B cell (primary cell): ENCODE measurements around the gene RSPH1. TPM values are rescaled to one million over a fixed set of nuclear protein-coding genes. Genes with fewer than 3 reads are reported as not detected.

Source experiments
- ATAC-seq: fragments of 200-7000 bp; cut with Tn5 transposase; one replicate; pipeline ENCODE4 v1.10.0; 2021; ENCODE audit warnings: low read depth, mild to moderate bottlenecking, moderate number of reproducible peaks, moderate library complexity
- CTCF ChIA-PET: fragments of 350-600 bp; sonication (Branson Sonifier 250); formaldehyde crosslinking; loops from one replicate; lab custom pipeline; 2021; ENCODE audit warnings: antibody characterized with exemption, inconsistent platforms; lab: Charles Lee
- POLR2A ChIA-PET: fragments of 350-600 bp; sonication (Branson Sonifier 250); formaldehyde crosslinking; loops from one replicate; lab custom pipeline; 2021; ENCODE audit warnings: antibody characterized with exemption; lab: Charles Lee
- DNase-seq: peaks from one replicate; pipeline ENCODE4 v3.0.0; 2013
- H2AFZ ChIP-seq: 2 replicates; pipeline ENCODE4 v1.6.1; 2012; ENCODE audit warnings: mild to moderate bottlenecking, low read depth, low read length; ENCODE audit not compliant: insufficient read depth, poor library complexity, severe bottlenecking
- H3K27ac ChIP-seq, 2 donors: 1 replicate in 1 of 2; 2 replicates in 1 of 2; pipeline ENCODE4 v1.5.1; 2012 to 2013; ENCODE audit warnings: low read length in 2 of 2, mild to moderate bottlenecking in 2 of 2, moderate library complexity in 1 of 2
- H3K27me3 ChIP-seq, 4 experiments: fragments of 200-600 bp in 1 of 4; sonication (generic) in 1 of 4; replicated peaks in 1 of 4; 1 replicate in 2 of 4; 2 replicates in 2 of 4; pipeline versions ENCODE4 v1.6.1 to v1.7.0; 2013 to 2016; ENCODE audit warnings: low read length in 3 of 4, mild to moderate bottlenecking in 2 of 4, mixed read lengths in 1 of 4, moderate library complexity in 1 of 4; ENCODE audit not compliant: insufficient read depth in 4 of 4, control insufficient read depth in 3 of 4; ENCODE audit errors: control extremely low read depth in 1 of 4
- H3K36me3 ChIP-seq, 2 experiments: replicated peaks in 1 of 2; 1 replicate in 1 of 2; 2 replicates in 1 of 2; pipeline versions ENCODE4 v1.6.1 to v1.7.1; 2013; ENCODE audit warnings: low read length in 1 of 2; ENCODE audit not compliant: insufficient read depth in 2 of 2, control insufficient read depth in 1 of 2; ENCODE audit errors: control extremely low read depth in 1 of 2, extremely low read depth in 1 of 2
- H3K4me1 ChIP-seq, 2 donors: fragments of 200-600 bp in 1 of 2; sonication (generic) in 1 of 2; 1 replicate in 1 of 2; 2 replicates in 1 of 2; pipeline versions ENCODE4 v1.5.1 to v1.6.1; 2013 to 2017; ENCODE audit warnings: low read length in 2 of 2; ENCODE audit not compliant: control insufficient read depth in 2 of 2, insufficient read depth in 2 of 2
- H3K4me2 ChIP-seq: replicated peaks from 2 replicates; pipeline ENCODE3; 2012; ENCODE audit warnings: mild to moderate bottlenecking, low read depth, low read length; ENCODE audit not compliant: poor library complexity, severe bottlenecking
- H3K4me3 ChIP-seq, 5 experiments: fragments of 200-600 bp in 1 of 5; sonication (generic) in 1 of 5; 1 replicate in 3 of 5; 2 replicates in 2 of 5; pipeline versions ENCODE4 v1.5.1 to v1.7.0; 2011 to 2016; ENCODE audit warnings: low read length in 4 of 5, mild to moderate bottlenecking in 4 of 5, low read depth in 2 of 5, control low read depth in 1 of 5, moderate library complexity in 1 of 5; ENCODE audit not compliant: insufficient read depth in 1 of 5; ENCODE audit errors: control extremely low read depth in 1 of 5, extremely low read depth in 1 of 5
- H3K79me2 ChIP-seq: fragments of 200-600 bp; sonication (generic); one replicate; pipeline ENCODE4 v1.6.0; 2016; ENCODE audit warnings: low read length; ENCODE audit not compliant: control insufficient read depth, insufficient read depth
- H3K9ac ChIP-seq: fragments of 200-600 bp; sonication (generic); 2 replicates; pipeline ENCODE4 v1.6.1; 2017; ENCODE audit warnings: mild to moderate bottlenecking, low read length, moderate library complexity
- H3K9me3 ChIP-seq, 3 donors: one replicate each; pipeline versions ENCODE4 v1.6.1 to v1.7.1; 2013; ENCODE audit warnings: low read length in 2 of 3; ENCODE audit not compliant: control insufficient read depth in 2 of 3, insufficient read depth in 1 of 3; ENCODE audit errors: control extremely low read depth in 1 of 3
- H4K20me1 ChIP-seq: 2 replicates; pipeline ENCODE4 v1.6.0; 2012; ENCODE audit warnings: mild to moderate bottlenecking, low read length; ENCODE audit not compliant: insufficient read depth, control insufficient read depth, poor library complexity, severe bottlenecking
- H3K27ac Mint-ChIP-seq: one replicate; pipeline ENCODE4 v1.8.0; 2021; ENCODE audit warnings: mixed read lengths
- H3K27me3 Mint-ChIP-seq: one replicate; pipeline ENCODE4 v1.8.0; 2021; ENCODE audit warnings: mixed read lengths
- H3K4me1 Mint-ChIP-seq: one replicate; pipeline ENCODE4 v1.8.0; 2021; ENCODE audit warnings: mixed read lengths
- H3K4me3 Mint-ChIP-seq: one replicate; pipeline ENCODE4 v1.8.0; 2021; ENCODE audit warnings: mixed read lengths
- H3K9me3 Mint-ChIP-seq: one replicate; pipeline ENCODE4 v1.8.0; 2022; ENCODE audit warnings: mixed read lengths; ENCODE audit not compliant: insufficient read depth
- CTCF ChIP-seq: fragments of 200-600 bp; IDR thresholded peaks from one replicate; pipeline ENCODE4 v1.8.0; 2022; ENCODE audit warnings: antibody characterized with exemption, mild to moderate bottlenecking
- EZH2 ChIP-seq: IDR thresholded peaks from 2 replicates; pipeline ENCODE4 v1.6.1; 2012; ENCODE audit warnings: borderline replicate concordance, low read depth, mild to moderate bottlenecking, moderate library complexity, low read length; ENCODE audit not compliant: insufficient read depth, poor library complexity, severe bottlenecking
- WGBS: methylation state at CpG from one replicate; pipeline ENCODE4 v1.1.5; 2013; ENCODE audit warnings: missing lambda C conversion rate; ENCODE audit not compliant: insufficient coverage; 5-methylcytosine and 5-hydroxymethylcytosine counted together
- intact Hi-C: fragments of 100-400 bp; cut with micrococcal nuclease; formaldehyde crosslinking; loops from one replicate; pipeline ENCODE4 v1.10.0; 2022
- polyA plus RNA-seq: library from polyadenylated mRNA; depleted of rRNA; stranded (reverse); fragments of >200 nt; gene quantifications from 2 replicates; pipeline ENCODE4 v1.2.3, GENCODE V29; 2012
- total RNA-seq, 2 donors: library from RNA; stranded (reverse); fragments of 120-200 nt in 1 of 2; gene quantifications; 1 replicate in 1 of 2; 2 replicates in 1 of 2; pipeline versions ENCODE4 v1.2.3 to v1.2.4, GENCODE V29; 2013 to 2022

Gene RSPH1
- total and polyA plus RNA-seq, 2 donors (not counting 1 experiment from before 2014, with no cell fraction given): 0.10 to 0.64 TPM

- Histone ChIP-seq H3K36me3 (no peaks in the 10 kb centered on the region), H2AFZ (no peak overlapping the region), H3K4me1 (peaks cover 23 to 33% of the 10 kb centered on the region in 2 donors), H3K27me3 (no peaks in the 10 kb centered on the region), H3K9me3 (no peaks in the 10 kb centered on the region), H3K4me2 (no peak overlapping the region), H3K9ac (no peak overlapping the region), H4K20me1 (no peaks in the 10 kb centered on the region), H3K4me3 (no peak overlapping the region), H3K79me2 (no peaks in the 10 kb centered on the region), H3K27ac (no peak overlapping the region)
- Mint-ChIP-seq H3K4me3 (no peak overlapping the region), H3K27ac (no peak overlapping the region), H3K27me3 (no peaks in the 10 kb centered on the region), H3K4me1 (peaks cover 31% of the 10 kb centered on the region), H3K9me3 (no peaks in the 10 kb centered on the region)
- WGBS: 100% methylated on average over 3 of the region's 5 CpGs
- DNase-seq: no peak
- intact Hi-C loops: no loop called here
- TF ChIP-seq CTCF: no peak
- no peak for TF ChIP-seq EZH2
- POLR2A ChIA-PET: no interaction called here
- CTCF ChIA-PET: interaction anchor here (1.5 kb wide), 2 partner anchors 33 to 241 kb away, joined by 3 read pairs; no protein-coding TSS in a partner anchor
- ATAC-seq: no peak
These were observed 4.7 kb upstream of the RSPH1 start for GRCh38 chr21:42500736-42501135.

GRCh38 chr21:42500225-42500624 lies 4.2 kb upstream of the RSPH1 start:
- no peak overlapping the region for H2AFZ ChIP-seq
- no peak for TF ChIP-seq CTCF
- TF ChIP-seq EZH2: no peak
- DNase-seq (no peak), ATAC-seq (no peak)
- Mint-ChIP-seq H3K9me3 (no peaks in the 10 kb centered on the region), H3K27ac (no peak overlapping the region), H3K27me3 (no peaks in the 10 kb centered on the region), H3K4me3 (no peak overlapping the region), H3K4me1 (peaks cover 33% of the 10 kb centered on the region)
- H3K79me2 ChIP-seq: no peaks in the 10 kb centered on the region
- ChIA-PET POLR2A (no interaction called here), CTCF (interaction anchor here (1.5 kb wide), 1 partner anchor 33 kb away, joined by 3 read pairs; no protein-coding TSS in a partner anchor)
- intact Hi-C loops: no loop called here
- H4K20me1 ChIP-seq: no peaks in the 10 kb centered on the region
- no peaks in the 10 kb centered on the region for H3K9me3 ChIP-seq
- H3K4me3 ChIP-seq: no peak overlapping the region
- no peak overlapping the region for H3K4me2 ChIP-seq
- H3K4me1 ChIP-seq: peaks cover 25 to 35% of the 10 kb centered on the region in 2 donors
- H3K9ac ChIP-seq: no peak overlapping the region
- WGBS: no CpG with 5 or more reads among the region's 4 CpGs
- H3K36me3 ChIP-seq: no peaks in the 10 kb centered on the region
- peaks cover 0 to under 1% (median 0%) of the 10 kb centered on the region in 4 experiments for H3K27me3 ChIP-seq
- no peak overlapping the region for H3K27ac ChIP-seq
